Smooth muscle cell of the brain vasculature (primary cell): ENCODE data around the gene BICD1.
A peak's percentile ranks its signal among the peaks of the same experiment; 100 is the strongest.
"Not testable (repeated sequence)": the region's sequence is repeated elsewhere in the genome, so short reads cannot be mapped to it uniquely, and the experiment has no call there.

Source experiments
- DNase-seq: peaks from one replicate; pipeline ENCODE4 v3.0.0-alpha.2; 2012; ENCODE audit warnings: low read depth, low spot score

Gene BICD1

GRCh38 chr12:32106517-32107358, at the start of gene BICD1:
BICD1 (plus strand) TSS chr12:32106847; CDS start chr12:32107332, 485 bp downstream.
- DNase-seq = peak; percentile 56

GRCh38 chr12:32061033-32061432, 45.6 kb upstream of the BICD1 start:
- DNase-seq = no peak

GRCh38 chr12:32062881-32063280, 43.8 kb upstream of the BICD1 start:
- DNase-seq = no peak

- DNase-seq = no peak
These were observed 42.9 kb upstream of the BICD1 start for GRCh38 chr12:32063796-32064195.

- DNase-seq = no peak
These were observed 40.4 kb upstream of the BICD1 start for GRCh38 chr12:32066206-32066605.

GRCh38 chr12:32069071-32069470, 37.6 kb upstream of the BICD1 start:
- no peak for DNase-seq

- DNase-seq = no peak
These were observed 36.9 kb upstream of the BICD1 start for GRCh38 chr12:32069731-32070130.

- DNase-seq = no peak
These were observed 36.3 kb upstream of the BICD1 start for GRCh38 chr12:32070370-32070769.

GRCh38 chr12:32072102-32072501, 34.5 kb upstream of the BICD1 start:
- DNase-seq = no peak

GRCh38 chr12:32074432-32074831, 32.2 kb upstream of the BICD1 start:
- no peak for DNase-seq

- DNase-seq = no peak
These were observed 29.7 kb upstream of the BICD1 start for GRCh38 chr12:32076941-32077340.

- no peak for DNase-seq
These were observed 26.2 kb upstream of the BICD1 start for GRCh38 chr12:32080435-32080834.

- DNase-seq = no peak
These were observed 23.2 kb upstream of the BICD1 start for GRCh38 chr12:32083489-32083888.

GRCh38 chr12:32084017-32084688, 22.5 kb upstream of the BICD1 start:
- DNase-seq = no peak

GRCh38 chr12:32084753-32085152, 21.9 kb upstream of the BICD1 start:
- DNase-seq = no peak

- DNase-seq = no peak
These were observed 19.3 kb upstream of the BICD1 start for GRCh38 chr12:32087306-32087705.

- DNase-seq = no peak
These were observed 17.5 kb upstream of the BICD1 start for GRCh38 chr12:32089156-32089555.

- no peak for DNase-seq
These were observed 17.1 kb upstream of the BICD1 start for GRCh38 chr12:32089586-32089985.

GRCh38 chr12:32091696-32092095, 15.0 kb upstream of the BICD1 start:
- DNase-seq = no peak

GRCh38 chr12:32098112-32098511, 8.5 kb upstream of the BICD1 start:
- no peak for DNase-seq

- DNase-seq = not testable (repeated sequence)
These were observed 7.4 kb upstream of the BICD1 start for GRCh38 chr12:32099275-32099674.

GRCh38 chr12:32100361-32100760, 6.3 kb upstream of the BICD1 start:
- DNase-seq = no peak

GRCh38 chr12:32100888-32101287, 5.8 kb upstream of the BICD1 start:
- no peak for DNase-seq
